ENCODE results near the gene PIK3CD.

PIK3CD gene

DNA sequence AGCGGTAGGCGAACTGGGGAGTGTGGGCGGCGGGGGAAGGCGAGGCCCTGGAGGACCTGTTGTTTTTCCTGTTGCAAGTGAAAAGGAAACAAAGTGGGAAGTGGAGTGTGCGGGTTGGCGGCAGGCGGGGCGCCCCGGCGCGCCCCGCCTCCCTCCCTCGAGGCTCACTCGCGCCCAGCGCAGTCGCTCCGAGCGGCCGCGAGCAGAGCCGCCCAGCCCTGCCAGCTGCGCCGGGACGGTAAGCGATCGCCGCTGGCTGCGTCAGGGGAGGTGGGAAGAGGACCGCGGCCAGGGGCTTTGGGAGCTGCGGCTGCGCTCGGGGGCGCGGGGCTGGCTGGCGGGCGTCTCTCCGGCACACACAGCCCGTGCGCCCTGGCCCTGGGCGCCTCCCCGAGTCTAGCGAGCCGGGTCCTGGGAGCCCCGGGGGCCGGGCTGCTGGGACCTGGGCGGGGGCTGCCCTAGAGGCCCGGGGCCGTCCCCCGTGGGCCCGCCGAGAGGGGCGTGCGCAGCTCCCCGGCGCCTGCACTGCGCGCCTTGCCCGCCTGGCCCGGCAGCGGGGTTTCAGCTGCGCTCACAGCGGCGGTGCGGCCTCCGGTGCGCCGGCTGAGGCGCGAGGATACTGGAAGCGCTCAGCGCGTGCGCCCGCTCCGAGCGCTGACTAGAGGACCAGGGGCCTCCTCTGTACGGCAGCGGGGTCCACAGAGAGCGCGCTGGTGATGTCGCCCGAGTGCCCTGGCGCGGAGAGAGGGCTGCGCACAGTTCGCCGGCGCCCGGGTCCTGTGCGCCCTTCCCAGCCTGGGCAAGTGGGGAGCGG is at the start of gene PIK3CD:
Gene PIK3CD (plus strand): TSS at position 167 of the 814 bp plus-strand sequence. CDS start 58,725 bp downstream, outside the sequence.
- peak; percentile 42 for DNase-seq

DNA sequence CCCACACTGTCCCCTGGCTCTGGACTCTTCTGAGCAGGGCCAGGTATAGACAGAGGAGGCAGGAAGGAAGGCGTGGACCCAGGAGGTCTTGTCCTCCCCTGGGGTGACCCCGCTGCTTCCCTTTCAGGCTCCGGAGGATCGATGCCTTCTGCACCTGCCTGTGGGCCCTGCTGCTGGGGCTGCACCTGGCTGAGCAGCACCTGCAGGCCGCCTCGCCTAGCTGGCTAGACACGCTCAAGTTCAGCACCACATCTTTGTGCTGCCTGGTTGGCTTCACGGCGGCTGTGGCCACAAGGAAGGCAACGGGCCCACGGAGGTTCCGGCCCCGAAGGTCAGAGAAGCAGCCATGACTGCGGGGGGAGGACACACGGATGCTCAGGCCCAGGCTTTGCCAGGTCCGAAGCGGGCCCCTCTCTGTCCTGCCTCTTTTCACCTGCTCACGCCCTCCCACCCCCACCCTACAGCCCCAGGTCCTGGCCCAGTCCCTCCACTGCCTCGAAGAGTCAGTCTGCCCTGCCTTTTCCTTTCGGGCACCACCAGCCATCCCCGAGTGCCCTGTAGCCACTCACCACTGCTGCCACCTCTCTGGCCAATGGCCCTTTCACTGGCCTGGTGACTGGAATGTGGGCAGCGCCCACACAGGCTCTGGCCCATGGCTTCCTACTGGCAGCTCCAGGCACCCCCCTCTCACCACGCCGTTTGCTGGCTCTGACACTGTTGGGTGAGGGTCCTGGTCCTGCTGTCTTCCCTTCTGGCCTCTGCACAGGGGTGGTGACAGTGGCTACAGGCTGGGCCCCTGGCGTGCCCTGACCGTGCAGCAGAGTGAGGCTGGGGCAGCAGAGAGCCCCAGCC is 49.4 kb upstream of the PIK3CD start:
- DNase-seq, result no peak

DNA sequence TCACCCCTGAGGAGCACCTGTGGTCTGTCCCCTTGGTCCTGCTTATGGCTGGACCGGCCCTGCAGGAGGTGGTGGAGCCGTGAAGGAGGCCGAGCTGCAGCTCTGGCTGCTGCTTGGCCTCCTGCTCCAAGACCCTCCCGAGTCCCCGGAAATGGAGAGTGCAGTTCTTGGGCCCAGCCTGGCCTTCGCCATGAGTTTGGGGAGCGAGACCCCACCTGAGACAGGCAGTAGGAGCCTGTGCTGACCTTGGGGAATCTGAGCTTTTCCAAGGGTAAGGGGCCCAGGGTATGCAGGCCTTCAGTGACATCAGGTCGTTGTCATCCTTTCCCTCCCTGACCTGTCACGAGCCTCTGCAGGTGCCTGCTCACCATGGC is 48.8 kb upstream of the PIK3CD start:
- no peak for DNase-seq

DNA sequence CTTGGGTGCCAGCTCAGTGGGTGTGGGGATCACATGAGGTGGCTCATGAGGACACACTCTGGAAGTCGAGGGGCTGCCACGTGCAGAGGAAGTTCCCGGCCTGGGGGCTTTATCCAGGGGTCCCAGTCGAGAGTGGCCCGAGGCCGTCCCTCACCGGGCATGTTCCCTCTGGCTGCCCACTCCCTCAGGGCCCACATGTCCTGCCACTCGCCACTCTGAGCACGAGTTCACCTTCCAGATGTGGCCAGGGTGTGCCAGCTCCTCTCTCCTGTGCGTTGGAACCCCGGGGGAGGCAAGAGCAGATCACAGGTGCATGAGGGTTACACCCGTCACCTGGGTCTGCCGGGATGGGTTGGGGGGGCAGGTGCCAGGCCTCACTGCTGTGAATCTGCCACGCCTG is 48.2 kb upstream of the PIK3CD start:
- DNase-seq, result no peak

DNA sequence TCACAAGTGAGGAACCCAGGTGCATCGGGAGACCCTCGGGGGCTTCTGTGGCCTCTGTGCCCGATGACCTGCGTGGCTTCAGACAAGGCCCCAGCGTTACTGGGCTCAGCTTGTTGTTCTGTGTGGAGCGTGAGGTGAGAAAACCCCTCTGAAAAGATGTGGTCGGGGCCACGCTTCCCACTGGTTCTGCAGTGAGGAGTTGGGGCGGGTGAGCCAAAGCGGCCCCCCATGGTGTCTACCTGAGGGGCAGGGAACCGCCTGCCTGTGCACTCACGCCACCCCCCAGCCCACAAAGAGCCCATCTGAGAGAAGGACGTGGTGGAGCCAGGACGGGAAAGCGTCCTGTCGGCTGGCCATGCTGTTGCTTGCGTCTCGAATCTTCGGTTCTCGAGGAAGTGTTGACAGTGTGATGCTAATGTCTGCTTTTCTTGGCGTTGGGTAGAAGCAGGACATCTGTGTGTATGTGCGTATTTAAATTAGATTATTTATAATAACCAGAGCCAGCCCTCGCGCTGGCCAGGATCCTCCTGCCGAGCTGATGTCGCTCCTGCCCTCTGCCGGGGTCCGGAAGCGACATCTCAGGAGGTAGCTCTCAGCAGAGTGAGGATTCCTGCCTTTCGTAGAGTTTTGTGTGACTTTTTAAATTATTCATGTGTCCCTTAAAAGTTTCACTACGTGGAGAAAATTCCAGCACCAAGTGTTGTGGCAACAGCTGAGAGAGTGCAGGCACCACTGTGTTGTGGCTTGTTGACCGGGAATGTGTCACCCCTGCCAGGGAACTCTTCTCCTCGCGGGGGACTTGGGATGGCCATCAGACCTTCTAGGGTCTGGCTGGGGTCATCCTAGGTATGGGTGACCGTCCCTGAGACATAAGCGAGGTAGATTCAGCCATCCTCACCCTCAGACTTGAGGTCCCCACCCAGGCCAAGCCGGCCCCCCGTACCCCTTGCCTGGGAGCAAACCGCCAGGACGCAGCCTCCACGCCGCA is 47.5 kb upstream of the PIK3CD start:
- no peak for DNase-seq

DNA sequence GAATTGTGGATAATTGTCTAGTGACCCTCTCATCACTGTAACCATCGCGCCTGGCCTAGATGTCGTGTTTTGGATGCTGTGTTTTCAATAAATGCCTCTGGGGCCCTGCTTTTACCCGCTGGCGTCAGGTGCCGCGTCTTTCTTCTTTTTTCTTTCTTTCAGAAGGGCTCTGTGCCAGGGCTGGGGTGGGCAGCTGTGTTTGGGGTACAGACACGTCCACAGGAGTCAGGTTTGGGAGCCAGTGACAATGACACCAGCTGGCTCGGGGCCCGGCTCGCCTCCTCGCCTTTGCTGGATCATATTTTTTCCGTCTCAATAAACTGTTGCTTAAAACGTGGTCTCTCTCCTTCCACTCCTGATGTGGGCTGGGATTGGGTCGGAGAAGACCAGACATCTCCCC is 46.7 kb upstream of the PIK3CD start:
- DNase-seq, result no peak

DNA sequence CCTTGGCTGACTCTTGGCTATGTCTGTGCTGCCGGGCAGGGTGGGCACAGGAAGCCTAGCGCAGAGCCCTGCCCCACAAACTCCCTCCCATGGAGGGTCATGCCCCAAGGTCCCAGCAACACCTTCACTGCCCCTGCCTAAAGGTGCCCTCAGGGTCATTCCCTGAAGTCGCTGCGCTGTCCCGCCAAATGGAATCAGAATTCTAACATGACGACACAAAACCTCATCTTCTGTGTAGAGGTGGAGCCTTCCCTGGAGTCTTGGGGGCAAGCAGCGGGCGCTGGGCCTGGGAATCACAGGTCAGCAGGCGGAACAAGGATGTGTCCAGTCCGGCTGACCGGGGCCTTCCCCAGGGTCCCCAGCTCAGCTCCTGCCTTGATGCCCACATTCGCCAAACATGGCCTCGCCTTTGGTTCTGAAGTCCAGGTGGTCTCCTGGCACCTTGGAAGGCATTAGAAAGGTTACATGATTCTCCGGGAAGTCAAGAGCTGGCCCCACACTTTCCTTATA is 45.5 kb upstream of the PIK3CD start:
- no peak for DNase-seq

DNA sequence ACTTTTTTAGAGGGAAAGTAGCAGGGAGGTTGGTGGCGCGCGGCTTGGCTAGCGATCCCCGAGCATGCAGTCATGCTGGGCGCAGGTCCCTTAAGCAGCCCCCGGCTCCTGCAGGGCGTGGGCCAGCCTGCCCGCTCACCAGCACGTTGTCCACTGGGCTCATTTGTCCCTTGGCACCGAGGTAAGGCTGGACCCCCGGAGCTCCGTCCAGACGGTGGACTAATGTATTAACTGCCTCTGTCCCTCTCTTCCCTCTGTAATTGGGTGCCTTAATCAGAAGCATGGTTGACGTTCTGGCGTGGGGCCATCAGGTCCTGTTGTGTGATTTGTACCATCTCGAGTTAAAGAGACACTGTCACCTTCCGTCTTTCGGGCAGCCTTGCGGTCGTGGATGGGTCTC is 45.1 kb upstream of the PIK3CD start:
- DNase-seq, result no peak

DNA sequence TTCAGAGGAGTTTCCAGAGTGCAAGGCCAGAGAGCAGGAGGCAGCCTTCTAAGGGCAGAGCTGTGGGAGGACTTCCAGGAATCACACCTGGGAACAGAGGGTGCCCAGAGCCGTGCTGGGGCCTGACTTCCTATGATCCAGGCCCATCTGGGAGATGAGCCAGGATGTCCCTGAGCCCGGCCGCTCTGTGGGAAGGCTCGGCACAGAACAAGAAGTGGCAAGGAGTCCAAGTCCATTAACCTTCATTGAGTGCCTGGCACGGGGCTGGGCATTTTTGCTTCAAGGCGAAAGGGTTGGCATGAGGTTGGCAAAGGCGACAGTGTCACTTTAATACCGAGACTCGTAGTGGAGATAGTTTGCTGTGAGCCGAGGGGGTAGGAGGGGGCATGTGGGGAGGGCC is 44.6 kb upstream of the PIK3CD start:
- no peak for DNase-seq

DNA sequence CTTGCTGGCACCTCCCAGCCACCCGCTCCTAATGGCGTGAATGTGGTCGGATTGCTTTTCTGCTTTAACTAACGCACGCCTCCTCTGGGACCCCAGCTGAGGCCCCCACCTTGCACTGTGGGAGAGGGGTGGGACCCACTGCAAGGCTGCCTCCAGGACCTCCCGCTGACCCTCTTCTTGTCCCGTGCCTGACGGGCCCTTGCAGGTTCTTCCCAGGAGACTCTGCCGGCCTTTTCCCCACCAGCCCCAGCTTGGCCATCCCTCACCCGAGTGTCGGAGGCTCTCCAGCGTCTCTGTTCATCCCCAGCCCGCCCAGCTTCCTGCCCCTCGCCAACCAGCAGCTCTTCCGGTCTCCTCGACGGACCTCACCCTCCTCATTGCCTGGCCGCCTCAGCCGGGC is 44.2 kb upstream of the PIK3CD start:
- no peak for DNase-seq

DNA sequence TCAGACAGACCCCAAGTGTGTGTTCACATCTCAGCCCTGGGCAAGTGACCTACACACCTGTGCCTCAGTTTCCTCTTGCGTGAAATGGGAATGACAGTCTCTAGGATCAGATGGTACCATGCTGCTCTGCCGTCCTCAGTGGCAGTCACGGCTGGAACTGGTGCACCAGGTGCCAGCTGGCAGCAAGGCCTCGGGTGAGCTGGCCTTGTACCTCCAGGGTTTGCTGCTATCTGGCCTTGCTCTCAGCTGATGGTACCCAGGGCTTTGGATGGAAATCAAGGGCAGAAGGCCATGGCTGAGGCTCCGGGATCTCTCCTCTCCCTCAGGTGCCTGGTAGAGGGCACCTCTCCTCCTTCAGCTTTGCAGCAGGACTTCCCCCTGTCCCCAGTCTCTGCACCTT is 41.5 kb upstream of the PIK3CD start:
- DNase-seq, result no peak

DNA sequence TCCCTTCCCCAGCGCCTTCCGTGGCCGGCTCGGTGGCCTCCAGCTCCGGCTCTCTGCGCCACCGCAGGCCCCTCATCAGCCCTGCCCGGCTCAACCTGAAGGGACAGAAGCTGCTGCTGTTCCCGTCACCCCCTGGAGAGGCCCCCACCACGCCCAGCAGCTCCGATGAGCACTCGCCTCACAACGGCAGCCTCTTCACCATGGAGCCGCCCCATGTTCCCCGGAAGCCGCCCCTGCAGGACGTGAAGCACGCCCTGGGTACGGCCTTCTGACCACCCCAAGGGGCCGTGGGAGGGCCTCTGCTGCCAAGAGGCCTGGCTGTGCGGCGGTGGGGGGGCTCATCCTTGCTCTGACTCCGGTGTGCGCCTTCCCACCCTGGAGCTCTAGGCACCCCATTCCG is 41.0 kb upstream of the PIK3CD start:
- no peak for DNase-seq

DNA sequence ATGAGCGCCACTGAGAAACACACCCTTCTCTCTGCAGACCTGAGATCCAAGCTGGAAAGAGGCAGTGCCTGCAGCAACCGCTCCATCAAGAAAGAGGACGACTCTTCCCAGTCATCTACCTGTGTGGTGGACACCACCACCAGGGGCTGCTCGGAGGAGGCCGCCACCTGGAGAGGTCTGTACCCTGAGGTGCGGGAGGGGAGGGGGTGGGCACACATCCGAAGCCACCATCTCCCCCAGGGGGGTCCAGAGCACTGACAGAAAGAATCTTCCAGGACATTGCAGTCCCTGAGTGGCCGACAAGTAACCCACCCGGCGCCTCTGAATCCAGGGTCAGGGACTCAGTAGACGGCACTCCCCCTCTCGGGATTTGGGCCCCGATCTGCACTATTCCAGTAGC is 39.8 kb upstream of the PIK3CD start:
- DNase-seq, result no peak

DNA sequence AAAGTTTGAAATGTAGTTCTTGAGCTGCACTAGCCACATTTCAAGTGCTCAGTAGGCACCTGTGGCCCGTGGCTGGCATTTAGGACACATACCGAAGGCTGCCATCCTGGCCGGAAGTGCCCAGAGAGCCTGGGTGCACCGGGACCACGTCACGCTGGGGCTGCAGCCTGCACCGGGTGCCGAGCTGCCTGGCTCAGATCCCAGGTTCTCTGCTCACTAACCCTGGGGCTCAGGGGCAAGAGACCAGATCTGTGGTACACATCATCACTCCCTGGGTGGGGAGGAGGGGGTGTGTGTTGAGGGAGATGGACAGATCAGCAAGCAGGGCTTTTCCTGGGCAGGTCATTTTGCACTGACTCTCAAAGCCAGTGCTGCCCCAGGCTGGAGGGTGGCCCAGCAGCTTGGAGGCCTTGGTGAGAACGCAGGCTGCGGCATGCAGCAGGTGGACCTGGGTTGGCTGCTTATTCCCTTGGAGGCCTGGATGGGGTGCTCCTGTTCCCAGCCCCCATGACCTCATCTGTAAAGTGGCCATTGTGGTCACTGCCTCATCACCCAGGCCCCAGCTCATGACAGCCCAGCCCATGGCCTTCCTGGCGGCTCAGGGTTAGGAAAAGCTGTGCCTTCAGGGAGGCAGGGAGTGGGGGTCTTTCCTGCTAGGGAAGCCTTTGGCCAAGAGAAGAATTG is 39.2 kb upstream of the PIK3CD start:
- DNase-seq, result no peak

DNA sequence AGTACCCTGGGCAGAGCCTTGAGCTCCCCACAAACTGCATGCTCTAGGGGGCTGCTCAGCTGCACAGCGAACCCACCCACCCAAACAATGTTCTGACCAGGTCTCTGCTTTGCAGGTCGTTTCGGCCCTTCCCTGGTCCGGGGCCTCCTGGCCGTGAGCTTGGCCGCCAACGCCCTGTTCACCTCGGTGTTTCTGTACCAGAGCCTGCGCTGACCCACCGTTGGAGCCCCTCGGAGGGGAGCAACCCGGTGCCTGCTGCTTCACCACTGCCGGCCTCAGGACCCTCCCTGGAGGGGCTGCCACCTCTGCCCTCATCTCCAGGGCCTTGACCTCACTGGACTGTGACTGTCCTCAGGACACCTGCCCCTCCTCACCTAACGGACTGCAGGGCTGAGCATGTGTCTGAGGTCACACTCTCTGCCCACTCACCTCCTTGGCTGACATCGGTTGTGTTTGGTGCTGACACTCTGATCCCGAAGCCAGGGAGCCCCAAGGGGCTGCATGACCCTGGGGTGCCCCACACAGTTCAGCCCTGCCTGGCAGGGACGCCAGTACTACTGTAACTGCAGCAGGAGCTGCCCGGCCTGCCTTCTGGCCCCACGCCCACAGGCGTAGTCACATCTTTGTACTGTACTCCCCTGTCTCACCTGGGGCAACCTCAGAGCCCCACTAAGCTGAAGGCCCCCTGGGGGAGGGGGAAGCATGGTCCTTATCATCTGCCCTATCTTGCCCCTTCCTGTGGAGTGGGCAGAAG is 38.5 kb upstream of the PIK3CD start:
- no peak for DNase-seq

DNA sequence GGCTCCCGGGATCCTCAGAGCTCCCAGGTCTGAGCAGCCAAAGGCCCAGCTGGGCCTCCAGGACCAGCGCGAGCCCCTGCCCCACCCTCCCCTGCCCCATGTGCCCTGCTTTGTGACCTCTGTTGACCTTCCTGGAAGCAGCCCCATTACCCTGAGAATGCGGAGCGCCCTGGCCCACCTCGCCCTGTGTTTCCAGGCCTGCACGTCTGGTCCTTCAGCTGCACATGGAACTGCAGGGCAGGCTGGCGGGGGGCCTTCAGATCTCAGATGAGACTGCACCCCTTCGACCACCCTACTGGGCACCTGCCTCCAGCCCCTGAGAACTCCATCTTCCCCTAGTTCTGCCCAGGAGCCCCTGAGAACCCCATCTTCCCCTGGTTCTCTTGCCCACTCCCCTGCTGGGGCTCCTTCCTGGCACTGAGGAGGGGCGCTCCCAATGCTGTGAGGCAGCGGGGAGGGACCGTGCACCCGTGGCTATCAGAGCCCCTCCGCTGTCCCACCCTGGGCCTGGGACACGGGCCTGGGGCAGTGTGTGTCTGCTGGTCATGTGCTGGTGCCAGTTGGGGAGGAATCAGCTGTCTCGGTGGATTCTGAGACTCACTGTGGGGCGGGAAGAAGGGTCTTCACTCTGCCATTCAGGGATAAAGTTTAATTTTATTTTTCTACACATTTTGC is 37.8 kb upstream of the PIK3CD start:
- DNase-seq, result no peak

DNA sequence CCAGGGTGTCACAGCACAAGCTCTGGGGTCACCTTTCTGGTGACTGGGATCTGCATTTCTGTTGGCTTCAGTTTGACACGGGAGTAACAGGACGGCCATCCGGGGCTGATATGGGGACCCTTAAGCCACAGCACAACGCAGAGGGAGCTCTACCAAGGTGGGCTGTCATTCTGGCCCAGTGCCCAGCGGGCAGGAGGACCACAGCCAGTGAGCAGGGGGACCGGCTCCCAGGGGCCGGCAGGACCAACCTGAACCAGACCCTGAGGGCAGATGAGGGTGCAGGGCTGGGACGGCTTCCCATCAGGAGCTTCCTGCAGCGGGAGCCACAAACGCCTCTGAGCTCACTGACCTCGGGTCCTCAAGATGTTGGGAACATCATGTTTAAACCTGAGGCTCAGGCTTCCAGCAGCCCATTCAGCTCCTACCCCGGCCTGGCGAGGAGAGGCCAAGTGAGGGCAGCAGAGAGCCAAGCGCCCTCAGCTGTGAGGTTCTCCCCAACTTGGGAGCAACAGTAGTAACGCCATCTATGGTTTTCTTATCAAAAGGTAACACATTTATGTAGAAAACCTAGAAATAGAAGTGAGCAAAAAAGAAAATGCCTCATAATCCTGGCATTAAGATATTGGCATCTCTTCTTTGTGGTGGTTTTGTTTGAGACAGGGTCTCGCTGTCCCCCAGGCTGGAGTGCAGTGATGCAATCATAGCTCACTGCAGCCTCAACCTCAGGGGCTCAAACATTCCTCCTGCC is 36.0 kb upstream of the PIK3CD start:
- peak; percentile 58 for DNase-seq

DNA sequence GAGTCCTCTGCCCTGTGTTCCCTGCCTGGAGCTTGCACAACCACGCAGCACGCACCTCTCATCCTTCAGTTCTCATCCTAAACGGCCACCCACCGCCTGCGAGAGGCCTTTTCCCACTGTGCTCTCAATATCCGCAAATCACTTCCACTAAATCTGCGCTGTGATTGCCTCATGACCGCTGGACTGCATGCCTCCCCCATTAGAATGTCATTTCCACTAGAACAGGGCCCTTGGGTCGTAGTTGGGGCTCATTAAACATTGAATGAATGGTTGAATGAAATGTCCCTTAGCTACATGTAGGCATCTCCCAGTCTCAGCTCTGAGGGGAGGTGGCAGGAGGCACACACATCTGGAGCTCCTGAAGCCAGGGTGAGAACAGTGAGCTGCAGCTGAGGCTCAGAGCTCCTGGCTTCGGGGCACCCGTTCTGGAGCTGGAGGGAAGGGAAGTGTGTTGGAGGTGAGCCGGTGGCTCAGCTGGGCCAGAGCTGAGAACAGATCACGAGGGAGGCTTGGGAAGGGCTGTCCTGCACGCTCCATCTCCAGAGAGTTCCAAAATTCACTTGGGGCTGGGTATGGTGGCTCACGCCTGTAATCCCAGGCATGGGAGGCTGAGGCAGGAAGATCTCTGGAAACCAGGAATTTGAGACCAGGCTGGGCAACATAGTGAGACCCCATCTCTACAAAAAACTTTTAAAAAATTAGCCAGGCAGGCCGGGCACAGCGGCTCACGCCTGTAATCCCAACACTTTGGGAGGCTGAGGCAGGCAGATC is 32.4 kb upstream of the PIK3CD start:
- DNase-seq, result no peak

DNA sequence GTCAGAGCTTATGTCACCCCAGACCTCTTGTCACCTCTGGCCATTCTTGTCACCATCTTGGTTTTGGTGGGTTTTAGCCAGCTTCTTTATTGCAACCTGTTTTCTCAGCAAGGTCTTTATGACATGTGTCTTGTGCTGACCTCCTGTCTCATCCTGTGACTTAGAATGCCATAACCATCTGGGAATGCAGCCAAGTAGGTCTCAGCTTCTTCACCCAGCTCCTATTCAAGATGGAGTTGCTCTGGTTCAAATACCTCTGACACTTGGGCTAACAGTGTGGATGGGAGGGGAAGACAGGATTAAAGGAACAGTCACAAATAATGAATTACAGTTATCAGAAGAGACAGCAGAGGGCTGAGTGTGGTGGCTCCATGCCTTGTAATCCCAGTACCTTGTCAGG is 30.5 kb upstream of the PIK3CD start:
- no peak for DNase-seq
